Skeletal muscle tissue (tissue), 4 donors: ENCODE measurements around the gene CKAP4. TPM values are rescaled to one million over a fixed set of nuclear protein-coding genes. Genes with fewer than 3 reads are reported as not detected.

Experiments
- H3K27ac ChIP-seq: one replicate; pipeline ENCODE4 v1.7.0; 2013; ENCODE audit warnings: mild to moderate bottlenecking, low read depth, low read length, inconsistent platforms
- H3K27me3 ChIP-seq, 3 donors: one replicate each; pipeline ENCODE4 v1.7.0; 2013; ENCODE audit warnings: low read length in 3 of 3; ENCODE audit not compliant: control insufficient read depth in 3 of 3, insufficient read depth in 3 of 3
- H3K36me3 ChIP-seq, 3 donors: one replicate each; pipeline ENCODE4 v1.7.0; 2013; ENCODE audit warnings: low read length in 3 of 3; ENCODE audit not compliant: control insufficient read depth in 3 of 3, insufficient read depth in 3 of 3
- H3K4me1 ChIP-seq, 3 donors: one replicate each; pipeline ENCODE4 v1.7.0; 2013; ENCODE audit warnings: low read length in 3 of 3, mild to moderate bottlenecking in 3 of 3; ENCODE audit not compliant: control insufficient read depth in 3 of 3, insufficient read depth in 3 of 3
- H3K4me3 ChIP-seq, 3 donors: one replicate each; pipeline ENCODE4 v1.7.0; 2013; ENCODE audit warnings: low read length in 3 of 3
- H3K9ac ChIP-seq, 3 donors: one replicate each; pipeline ENCODE4 v1.7.0; 2013; ENCODE audit warnings: low read length in 3 of 3, mild to moderate bottlenecking in 3 of 3, moderate library complexity in 2 of 3, low read depth in 1 of 3
- H3K9me3 ChIP-seq, 3 donors: one replicate each; pipeline ENCODE4 v1.7.0; 2013; ENCODE audit warnings: low read length in 3 of 3; ENCODE audit not compliant: control insufficient read depth in 3 of 3
- total RNA-seq: library from RNA; depleted of rRNA; stranded (reverse); fragments of >200 nt; gene quantifications from one replicate; pipeline ENCODE4 v1.2.3, GENCODE V29; 2014
- donor health status: Osteomylitis.

Gene CKAP4
- total RNA-seq, 1 donor from 2014 or later: 36.0 TPM

- H3K4me1 ChIP-seq: peaks cover 12 to 15% (median 13%) of the 10 kb centered on the region in 3 donors
- H3K36me3 ChIP-seq: no peaks in the 10 kb centered on the region
- H3K27me3 ChIP-seq: no peaks in the 10 kb centered on the region
- no peak overlapping the region for H3K27ac ChIP-seq
- H3K9ac ChIP-seq: no peak overlapping the region
- H3K9me3 ChIP-seq: no peaks in the 10 kb centered on the region
- no peak overlapping the region for H3K4me3 ChIP-seq
Observed at GRCh38 chr12:106228320-106228710, 19.5 kb downstream of the CKAP4 start.

- Histone ChIP-seq H3K27me3 (no peaks in the 10 kb centered on the region), H3K4me3 (no peak overlapping the region), H3K9ac (peak overlapping the region in 1 of 3 donors; percentile 63), H3K27ac (no peak overlapping the region), H3K9me3 (no peaks in the 10 kb centered on the region), H3K36me3 (no peaks in the 10 kb centered on the region), H3K4me1 (peaks cover 13 to 16% (median 13%) of the 10 kb centered on the region in 3 donors)
Observed at GRCh38 chr12:106227641-106228319, 20.0 kb downstream of the CKAP4 start.

- Histone ChIP-seq H3K9me3 (no peaks in the 10 kb centered on the region), H3K27me3 (no peaks in the 10 kb centered on the region), H3K4me1 (peaks cover 13 to 16% (median 13%) of the 10 kb centered on the region in 3 donors), H3K4me3 (no peak overlapping the region), H3K9ac (peak overlapping the region in 2 of 3 donors; percentile 9 to 63), H3K27ac (no peak overlapping the region), H3K36me3 (no peaks in the 10 kb centered on the region)
Observed at GRCh38 chr12:106226884-106227640, 20.8 kb downstream of the CKAP4 start.

GRCh38 chr12:106224355-106224706 lies 23.5 kb downstream of the CKAP4 start:
- Histone ChIP-seq H3K4me1 (peaks cover 13 to 16% (median 13%) of the 10 kb centered on the region in 3 donors), H3K9me3 (no peaks in the 10 kb centered on the region), H3K27me3 (no peaks in the 10 kb centered on the region), H3K9ac (no peak overlapping the region), H3K36me3 (no peaks in the 10 kb centered on the region), H3K27ac (no peak overlapping the region), H3K4me3 (no peak overlapping the region)

- peaks cover 13 to 16% (median 13%) of the 10 kb centered on the region in 3 donors for H3K4me1 ChIP-seq
- no peak overlapping the region for H3K9ac ChIP-seq
- no peak overlapping the region for H3K4me3 ChIP-seq
- no peaks in the 10 kb centered on the region for H3K36me3 ChIP-seq
- no peaks in the 10 kb centered on the region for H3K9me3 ChIP-seq
- H3K27me3 ChIP-seq: no peaks in the 10 kb centered on the region
- H3K27ac ChIP-seq: no peak overlapping the region
Observed at GRCh38 chr12:106223485-106224354, 24.1 kb downstream of the CKAP4 start.

GRCh38 chr12:106220536-106220935 lies 27.3 kb downstream of the CKAP4 start:
- H3K36me3 ChIP-seq: no peaks in the 10 kb centered on the region
- no peaks in the 10 kb centered on the region for H3K9me3 ChIP-seq
- no peak overlapping the region for H3K27ac ChIP-seq
- peaks cover 8 to 9% (median 9%) of the 10 kb centered on the region in 3 donors for H3K4me1 ChIP-seq
- H3K4me3 ChIP-seq: no peak overlapping the region
- no peaks in the 10 kb centered on the region for H3K27me3 ChIP-seq
- H3K9ac ChIP-seq: no peak overlapping the region

- no peak overlapping the region for H3K27ac ChIP-seq
- H3K4me1 ChIP-seq: peaks cover 4 to 9% (median 9%) of the 10 kb centered on the region in 3 donors
- no peaks in the 10 kb centered on the region for H3K36me3 ChIP-seq
- no peak overlapping the region for H3K4me3 ChIP-seq
- no peaks in the 10 kb centered on the region for H3K9me3 ChIP-seq
- H3K9ac ChIP-seq: no peak overlapping the region
- no peaks in the 10 kb centered on the region for H3K27me3 ChIP-seq
Observed at GRCh38 chr12:106219043-106219442, 28.8 kb downstream of the CKAP4 start.

- Histone ChIP-seq H3K4me1 (no peaks in the 10 kb centered on the region), H3K27me3 (no peaks in the 10 kb centered on the region), H3K27ac (no peak overlapping the region), H3K9ac (no peak overlapping the region), H3K9me3 (no peaks in the 10 kb centered on the region), H3K4me3 (no peak overlapping the region), H3K36me3 (no peaks in the 10 kb centered on the region)
Observed at GRCh38 chr12:106217706-106218105, 30.1 kb downstream of the CKAP4 start.

GRCh38 chr12:106214571-106214970 lies 33.2 kb downstream of the CKAP4 start:
- H3K27me3 ChIP-seq: no peaks in the 10 kb centered on the region
- H3K9ac ChIP-seq: no peak overlapping the region
- no peaks in the 10 kb centered on the region for H3K9me3 ChIP-seq
- no peaks in the 10 kb centered on the region for H3K4me1 ChIP-seq
- H3K36me3 ChIP-seq: no peaks in the 10 kb centered on the region
- H3K27ac ChIP-seq: no peak overlapping the region
- no peak overlapping the region for H3K4me3 ChIP-seq
